VCaP (cell line): ENCODE results near the gene IFNG-AS1.

ENCODE experiments used
- H3K27ac ChIP-seq: fragments of 450-650 bp; 2 replicates; pipeline ENCODE4 v1.5.1; 2017
- TF ChIP-seq, protein P1 (sequence below): fragments of 450-650 bp; conservative IDR thresholded peaks from 2 replicates; pipeline ENCODE4 v1.5.1; 2017; ENCODE audit warnings: mild to moderate bottlenecking, moderate library complexity

The IFNG-AS1 gene

DNA sequence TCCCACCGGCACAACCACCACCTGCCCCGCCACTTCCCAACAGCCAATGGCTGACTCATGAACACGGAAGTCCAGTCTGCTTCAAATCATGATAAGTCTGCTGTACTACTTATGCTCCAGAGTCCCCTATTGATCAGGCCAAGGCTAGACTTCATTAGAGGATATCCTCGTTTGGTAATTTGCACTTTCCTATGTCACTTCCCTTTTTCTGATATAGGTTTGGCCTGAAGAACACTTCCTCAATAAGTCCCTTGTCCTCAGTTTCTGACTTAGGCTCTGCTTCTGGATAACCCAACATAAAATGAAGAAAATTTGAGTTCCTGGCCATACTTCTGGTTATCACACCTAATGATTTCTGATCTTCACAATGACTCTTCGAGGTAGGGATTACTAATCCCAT, 45.3 kb downstream of the IFNG-AS1 start:
- TF ChIP-seq, protein P1, sequence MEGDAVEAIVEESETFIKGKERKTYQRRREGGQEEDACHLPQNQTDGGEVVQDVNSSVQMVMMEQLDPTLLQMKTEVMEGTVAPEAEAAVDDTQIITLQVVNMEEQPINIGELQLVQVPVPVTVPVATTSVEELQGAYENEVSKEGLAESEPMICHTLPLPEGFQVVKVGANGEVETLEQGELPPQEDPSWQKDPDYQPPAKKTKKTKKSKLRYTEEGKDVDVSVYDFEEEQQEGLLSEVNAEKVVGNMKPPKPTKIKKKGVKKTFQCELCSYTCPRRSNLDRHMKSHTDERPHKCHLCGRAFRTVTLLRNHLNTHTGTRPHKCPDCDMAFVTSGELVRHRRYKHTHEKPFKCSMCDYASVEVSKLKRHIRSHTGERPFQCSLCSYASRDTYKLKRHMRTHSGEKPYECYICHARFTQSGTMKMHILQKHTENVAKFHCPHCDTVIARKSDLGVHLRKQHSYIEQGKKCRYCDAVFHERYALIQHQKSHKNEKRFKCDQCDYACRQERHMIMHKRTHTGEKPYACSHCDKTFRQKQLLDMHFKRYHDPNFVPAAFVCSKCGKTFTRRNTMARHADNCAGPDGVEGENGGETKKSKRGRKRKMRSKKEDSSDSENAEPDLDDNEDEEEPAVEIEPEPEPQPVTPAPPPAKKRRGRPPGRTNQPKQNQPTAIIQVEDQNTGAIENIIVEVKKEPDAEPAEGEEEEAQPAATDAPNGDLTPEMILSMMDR, result no peak
- H3K27ac ChIP-seq, result no peak overlapping the region

DNA sequence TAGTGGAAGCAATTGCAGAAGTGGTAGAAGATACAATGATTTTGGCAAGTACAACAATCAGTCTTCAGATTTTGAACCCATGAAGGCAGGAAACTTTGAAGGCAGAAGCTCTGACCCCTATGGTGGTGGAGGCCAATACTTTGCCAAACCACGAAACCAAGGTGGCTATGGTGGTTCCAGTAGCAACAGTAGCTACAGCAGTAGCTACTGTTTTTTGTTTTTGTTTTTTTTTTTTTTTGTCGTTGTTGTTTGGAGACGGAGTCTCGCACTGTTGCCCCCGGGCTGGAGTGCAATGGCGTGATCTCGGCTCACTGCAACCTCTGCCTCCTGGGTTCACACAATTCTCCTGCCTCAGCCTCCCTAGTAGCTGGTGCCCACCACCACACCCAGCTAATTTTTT, 47.4 kb downstream of the IFNG-AS1 start:
- H3K27ac ChIP-seq, result no peak overlapping the region
- TF ChIP-seq, protein P1, result no peak

DNA sequence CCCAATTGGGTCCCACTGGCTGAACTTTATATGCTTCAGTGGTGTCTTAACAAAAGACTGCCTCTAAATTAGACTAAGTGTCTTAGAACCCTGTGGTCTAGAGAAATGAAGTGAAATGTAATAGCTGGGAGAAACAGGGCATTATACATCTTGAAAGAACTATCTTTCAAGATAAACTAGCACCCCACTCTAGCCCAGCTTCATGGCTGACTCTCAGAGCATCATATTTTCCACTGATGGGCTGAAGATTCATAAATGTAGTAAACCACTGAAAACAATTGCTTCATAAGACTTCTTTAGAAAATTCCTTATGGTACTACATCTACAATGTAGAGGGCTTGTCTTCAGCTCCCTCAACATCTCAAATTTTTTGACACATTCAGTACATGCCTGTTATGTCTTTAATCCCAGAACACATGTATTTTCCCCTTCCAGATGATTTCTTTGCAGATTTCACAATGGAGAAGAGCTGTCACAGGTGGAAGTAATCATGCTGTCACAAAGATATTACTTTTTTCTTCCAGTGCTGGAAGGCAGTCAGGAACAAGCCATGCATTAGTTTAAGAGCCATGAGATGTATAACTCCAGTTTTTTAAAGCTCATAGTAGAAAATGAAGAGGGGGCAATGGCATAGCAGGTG, 48.5 kb downstream of the IFNG-AS1 start:
- H3K27ac ChIP-seq, result no peak overlapping the region
- TF ChIP-seq, protein P1, result no peak

DNA sequence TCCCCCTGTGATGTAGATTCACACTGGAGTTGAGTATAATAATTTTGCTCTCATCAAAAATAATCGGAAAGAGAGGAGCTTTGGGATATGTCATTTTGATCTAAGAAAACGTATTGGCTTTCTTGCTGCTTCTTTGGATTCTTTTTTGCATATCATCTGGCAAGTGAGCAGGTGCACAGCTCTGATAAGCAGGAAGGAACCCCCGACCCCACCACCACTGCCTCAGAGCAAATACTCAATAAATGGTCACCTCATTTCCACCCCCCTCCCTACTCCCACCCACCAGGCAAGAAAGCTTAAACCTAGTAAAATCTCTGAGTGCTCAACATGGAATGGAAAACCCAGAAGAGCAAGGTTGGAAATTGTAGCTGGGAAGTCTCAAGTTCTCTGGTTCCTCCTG, 49.4 kb downstream of the IFNG-AS1 start:
- no peak overlapping the region for H3K27ac ChIP-seq
- TF ChIP-seq, protein P1, result no peak

DNA sequence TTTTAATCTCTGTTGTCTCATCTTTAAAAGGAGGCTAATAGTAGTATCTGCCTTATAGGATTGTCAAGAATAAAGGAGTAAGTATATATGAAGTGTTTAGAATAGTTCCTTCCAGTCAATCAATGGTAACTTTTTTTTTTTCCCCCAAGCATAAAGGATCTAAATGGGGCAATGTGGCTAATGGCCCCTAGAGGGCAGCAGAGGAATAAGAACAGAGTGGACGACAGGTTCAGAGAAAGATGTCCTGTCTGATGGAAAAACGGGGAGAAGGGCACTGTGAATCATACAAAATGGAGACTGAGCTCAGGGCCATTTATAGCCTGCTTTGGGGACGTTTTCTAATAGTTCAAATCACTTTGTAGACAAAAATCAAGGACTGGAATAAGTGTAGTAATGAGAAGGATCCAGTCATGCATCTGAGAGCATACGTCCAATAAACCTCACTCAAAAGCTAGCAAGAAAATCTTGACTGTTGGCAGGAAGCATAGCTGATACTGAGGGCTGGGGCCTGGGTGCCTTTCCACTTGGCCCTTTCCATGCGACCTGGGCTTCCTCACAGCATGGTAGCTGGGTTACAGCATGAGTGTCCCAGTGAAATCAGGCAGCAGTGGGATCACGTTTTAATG, 51.3 kb downstream of the IFNG-AS1 start:
- TF ChIP-seq, protein P1, result peak; percentile 97
- H3K27ac ChIP-seq, result no peak overlapping the region

DNA sequence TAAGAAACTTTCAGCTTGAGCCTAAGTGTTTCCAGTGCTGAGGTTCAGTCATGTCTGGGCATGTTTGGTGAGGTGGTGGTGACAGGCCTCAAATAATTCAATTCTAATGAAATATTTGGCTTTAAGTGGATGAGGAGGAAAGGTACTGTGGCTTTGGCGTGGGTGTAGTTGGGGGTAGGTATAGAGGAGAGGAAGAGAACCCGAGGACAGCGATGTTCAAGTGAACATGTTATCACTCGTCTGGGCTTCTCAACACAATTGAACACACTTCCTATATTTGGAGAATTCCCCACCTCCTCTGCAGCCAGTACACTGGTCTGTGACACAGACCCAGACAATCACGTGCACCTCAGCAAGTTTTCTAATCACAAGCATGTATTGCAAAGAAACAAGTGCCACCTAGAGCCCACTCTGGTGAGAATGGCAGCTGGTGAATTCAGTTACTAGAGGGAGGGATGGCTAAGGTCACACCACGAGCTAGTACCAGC, 53.0 kb downstream of the IFNG-AS1 start:
- no peak overlapping the region for H3K27ac ChIP-seq
- TF ChIP-seq, protein P1, result 0 out of 2 replicates have a peak, but pooled peaks have one; percentile 6

DNA sequence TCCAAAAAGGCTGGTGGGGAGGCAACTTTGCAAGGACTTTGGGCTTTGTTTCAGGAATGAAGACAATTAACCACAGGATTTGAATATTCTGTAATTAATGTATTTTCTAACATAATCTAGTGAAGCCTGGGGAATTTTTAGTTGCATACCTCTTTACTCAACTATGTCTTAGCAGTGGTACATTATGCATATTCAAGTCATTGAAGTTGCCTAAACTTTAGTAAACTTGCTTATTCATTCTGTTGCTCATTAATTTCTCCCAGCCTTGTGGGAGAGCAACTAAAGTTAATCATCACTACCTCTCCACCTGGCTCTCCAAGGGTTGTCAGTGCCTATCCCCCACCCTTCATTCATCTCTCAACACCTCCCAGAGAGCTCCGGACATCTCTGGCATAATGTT, 54.2 kb downstream of the IFNG-AS1 start:
- TF ChIP-seq, protein P1, result no peak
- H3K27ac ChIP-seq, result no peak overlapping the region
